ENCODE measurements around the gene TSPAN2. TPM values are rescaled to one million over a fixed set of nuclear protein-coding genes. Genes with fewer than 3 reads are reported as not detected.

Gene TSPAN2
- total and polyA plus RNA-seq, 4 donors: 0.13 to 1.5 (median 0.30) TPM

DNA sequence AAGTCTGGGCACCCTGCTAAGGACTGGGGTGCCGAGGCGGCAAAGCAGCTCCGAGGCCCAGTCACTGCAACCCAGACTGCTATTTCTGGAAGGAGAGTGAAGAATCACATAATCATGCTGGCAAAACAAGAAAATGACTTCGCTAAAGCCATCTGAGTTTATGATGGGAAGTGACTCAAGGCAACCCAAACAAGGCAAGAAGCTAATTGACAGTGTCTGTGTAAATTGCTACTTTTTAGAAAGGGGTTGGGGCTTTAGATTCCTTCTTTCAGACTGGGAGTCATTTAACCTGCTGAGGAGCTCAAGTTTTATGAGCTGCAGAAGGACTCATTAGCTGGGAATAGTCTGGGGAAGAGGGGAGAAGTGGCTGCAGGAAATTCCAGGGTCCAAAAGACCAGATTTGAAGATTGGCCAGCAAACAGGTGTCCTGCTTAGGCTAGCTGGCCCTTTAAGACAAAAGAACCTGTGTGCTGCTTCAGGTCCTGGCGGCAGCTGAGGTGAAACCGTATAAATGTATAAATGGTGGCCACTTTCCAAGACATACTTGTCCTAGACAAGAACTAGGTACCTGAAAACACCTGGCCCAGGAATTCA, 31.5 kb downstream of the TSPAN2 start:
- H3K27me3 ChIP-seq (ENCODE audit: control insufficient read depth in 4 of 4, insufficient read depth in 4 of 4, low read length in 3 of 4): peaks cover 0 to 8% (median 0%) of the 10 kb centered on the region in 4 donors
- H3K9me3 ChIP-seq (ENCODE audit: control insufficient read depth in 4 of 4, low read length in 3 of 4): no peaks in the 10 kb centered on the region
- H3K36me3 ChIP-seq (ENCODE audit: control insufficient read depth in 4 of 4, insufficient read depth in 3 of 4, low read depth in 1 of 4, low read length in 3 of 4): no peaks in the 10 kb centered on the region
- no peak overlapping the region for H3K27ac ChIP-seq (ENCODE audit: low read depth in 1 of 2, low read length in 2 of 2)
- no peaks in the 10 kb centered on the region for H3K4me1 ChIP-seq (ENCODE audit: control insufficient read depth in 4 of 4, insufficient read depth in 4 of 4, low read length in 3 of 4)
- H3K4me3 ChIP-seq (ENCODE audit: low read depth in 1 of 3, low read length in 3 of 3): no peak overlapping the region
- H3K9ac ChIP-seq (ENCODE audit: low read depth in 1 of 2, low read length in 2 of 2): no peak overlapping the region
- TF ChIP-seq, protein P1, sequence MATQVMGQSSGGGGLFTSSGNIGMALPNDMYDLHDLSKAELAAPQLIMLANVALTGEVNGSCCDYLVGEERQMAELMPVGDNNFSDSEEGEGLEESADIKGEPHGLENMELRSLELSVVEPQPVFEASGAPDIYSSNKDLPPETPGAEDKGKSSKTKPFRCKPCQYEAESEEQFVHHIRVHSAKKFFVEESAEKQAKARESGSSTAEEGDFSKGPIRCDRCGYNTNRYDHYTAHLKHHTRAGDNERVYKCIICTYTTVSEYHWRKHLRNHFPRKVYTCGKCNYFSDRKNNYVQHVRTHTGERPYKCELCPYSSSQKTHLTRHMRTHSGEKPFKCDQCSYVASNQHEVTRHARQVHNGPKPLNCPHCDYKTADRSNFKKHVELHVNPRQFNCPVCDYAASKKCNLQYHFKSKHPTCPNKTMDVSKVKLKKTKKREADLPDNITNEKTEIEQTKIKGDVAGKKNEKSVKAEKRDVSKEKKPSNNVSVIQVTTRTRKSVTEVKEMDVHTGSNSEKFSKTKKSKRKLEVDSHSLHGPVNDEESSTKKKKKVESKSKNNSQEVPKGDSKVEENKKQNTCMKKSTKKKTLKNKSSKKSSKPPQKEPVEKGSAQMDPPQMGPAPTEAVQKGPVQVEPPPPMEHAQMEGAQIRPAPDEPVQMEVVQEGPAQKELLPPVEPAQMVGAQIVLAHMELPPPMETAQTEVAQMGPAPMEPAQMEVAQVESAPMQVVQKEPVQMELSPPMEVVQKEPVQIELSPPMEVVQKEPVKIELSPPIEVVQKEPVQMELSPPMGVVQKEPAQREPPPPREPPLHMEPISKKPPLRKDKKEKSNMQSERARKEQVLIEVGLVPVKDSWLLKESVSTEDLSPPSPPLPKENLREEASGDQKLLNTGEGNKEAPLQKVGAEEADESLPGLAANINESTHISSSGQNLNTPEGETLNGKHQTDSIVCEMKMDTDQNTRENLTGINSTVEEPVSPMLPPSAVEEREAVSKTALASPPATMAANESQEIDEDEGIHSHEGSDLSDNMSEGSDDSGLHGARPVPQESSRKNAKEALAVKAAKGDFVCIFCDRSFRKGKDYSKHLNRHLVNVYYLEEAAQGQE (IDR thresholded peaks at IDR 0.05): no peak
- TF ChIP-seq HNF4A (conservative IDR thresholded peaks at IDR 0.05) (no peak), RAD21 (IDR thresholded peaks at IDR 0.05) (no peak), TAF1 (conservative IDR thresholded peaks at IDR 0.05) (no peak), GABPA (IDR thresholded peaks at IDR 0.05 in 1 of 2, conservative IDR thresholded peaks at IDR 0.05 in 1 of 2) (no peak), HNF4G (IDR thresholded peaks at IDR 0.05) (no peak), EGR1 (IDR thresholded peaks at IDR 0.05; ENCODE audit: low read depth in 2 of 2) (no peak), FOXA2 (IDR thresholded peaks at IDR 0.05) (no peak), YY1 (IDR thresholded peaks at IDR 0.05) (no peak), RXRA (IDR thresholded peaks at IDR 0.05) (no peak), SP1 (IDR thresholded peaks at IDR 0.05) (no peak), JUND (IDR thresholded peaks at IDR 0.05) (no peak), FOXA1 (IDR thresholded peaks at IDR 0.05) (no peak), NR2F2 (IDR thresholded peaks at IDR 0.05) (no peak)
- TF ChIP-seq, protein P2, sequence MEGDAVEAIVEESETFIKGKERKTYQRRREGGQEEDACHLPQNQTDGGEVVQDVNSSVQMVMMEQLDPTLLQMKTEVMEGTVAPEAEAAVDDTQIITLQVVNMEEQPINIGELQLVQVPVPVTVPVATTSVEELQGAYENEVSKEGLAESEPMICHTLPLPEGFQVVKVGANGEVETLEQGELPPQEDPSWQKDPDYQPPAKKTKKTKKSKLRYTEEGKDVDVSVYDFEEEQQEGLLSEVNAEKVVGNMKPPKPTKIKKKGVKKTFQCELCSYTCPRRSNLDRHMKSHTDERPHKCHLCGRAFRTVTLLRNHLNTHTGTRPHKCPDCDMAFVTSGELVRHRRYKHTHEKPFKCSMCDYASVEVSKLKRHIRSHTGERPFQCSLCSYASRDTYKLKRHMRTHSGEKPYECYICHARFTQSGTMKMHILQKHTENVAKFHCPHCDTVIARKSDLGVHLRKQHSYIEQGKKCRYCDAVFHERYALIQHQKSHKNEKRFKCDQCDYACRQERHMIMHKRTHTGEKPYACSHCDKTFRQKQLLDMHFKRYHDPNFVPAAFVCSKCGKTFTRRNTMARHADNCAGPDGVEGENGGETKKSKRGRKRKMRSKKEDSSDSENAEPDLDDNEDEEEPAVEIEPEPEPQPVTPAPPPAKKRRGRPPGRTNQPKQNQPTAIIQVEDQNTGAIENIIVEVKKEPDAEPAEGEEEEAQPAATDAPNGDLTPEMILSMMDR (IDR thresholded peaks at IDR 0.05; ENCODE audit: low read depth, low read length, missing input control): no peak
- TF ChIP-seq, protein P3, sequence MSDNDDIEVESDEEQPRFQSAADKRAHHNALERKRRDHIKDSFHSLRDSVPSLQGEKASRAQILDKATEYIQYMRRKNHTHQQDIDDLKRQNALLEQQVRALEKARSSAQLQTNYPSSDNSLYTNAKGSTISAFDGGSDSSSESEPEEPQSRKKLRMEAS (IDR thresholded peaks at IDR 0.05): no peak
- TF ChIP-seq, protein P4, sequence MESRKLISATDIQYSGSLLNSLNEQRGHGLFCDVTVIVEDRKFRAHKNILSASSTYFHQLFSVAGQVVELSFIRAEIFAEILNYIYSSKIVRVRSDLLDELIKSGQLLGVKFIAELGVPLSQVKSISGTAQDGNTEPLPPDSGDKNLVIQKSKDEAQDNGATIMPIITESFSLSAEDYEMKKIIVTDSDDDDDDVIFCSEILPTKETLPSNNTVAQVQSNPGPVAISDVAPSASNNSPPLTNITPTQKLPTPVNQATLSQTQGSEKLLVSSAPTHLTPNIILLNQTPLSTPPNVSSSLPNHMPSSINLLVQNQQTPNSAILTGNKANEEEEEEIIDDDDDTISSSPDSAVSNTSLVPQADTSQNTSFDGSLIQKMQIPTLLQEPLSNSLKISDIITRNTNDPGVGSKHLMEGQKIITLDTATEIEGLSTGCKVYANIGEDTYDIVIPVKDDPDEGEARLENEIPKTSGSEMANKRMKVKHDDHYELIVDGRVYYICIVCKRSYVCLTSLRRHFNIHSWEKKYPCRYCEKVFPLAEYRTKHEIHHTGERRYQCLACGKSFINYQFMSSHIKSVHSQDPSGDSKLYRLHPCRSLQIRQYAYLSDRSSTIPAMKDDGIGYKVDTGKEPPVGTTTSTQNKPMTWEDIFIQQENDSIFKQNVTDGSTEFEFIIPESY (IDR thresholded peaks at IDR 0.05): no peak
- TF ChIP-seq, protein P5, sequence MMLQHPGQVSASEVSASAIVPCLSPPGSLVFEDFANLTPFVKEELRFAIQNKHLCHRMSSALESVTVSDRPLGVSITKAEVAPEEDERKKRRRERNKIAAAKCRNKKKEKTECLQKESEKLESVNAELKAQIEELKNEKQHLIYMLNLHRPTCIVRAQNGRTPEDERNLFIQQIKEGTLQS (IDR thresholded peaks at IDR 0.05): no peak
- no peak for DNase-seq (ENCODE audit: low spot score)
- WGBS: 85% methylated on average over 6 of the region's 6 CpGs

All from liver (tissue), 9 donors.